HL-60 (cell line): ENCODE results near the gene CIART.

Experiments
- GABPA ChIP-seq: IDR thresholded peaks from 2 replicates; pipeline ENCODE4 v1.6.1; 2012; ENCODE audit warnings: low read depth
- TF ChIP-seq, protein P1 (sequence below): IDR thresholded peaks from one replicate; pipeline ENCODE4 v1.5.1; 2011; ENCODE audit warnings: low read length, control low read depth, inconsistent platforms; ENCODE audit not compliant: insufficient read depth

DNA sequence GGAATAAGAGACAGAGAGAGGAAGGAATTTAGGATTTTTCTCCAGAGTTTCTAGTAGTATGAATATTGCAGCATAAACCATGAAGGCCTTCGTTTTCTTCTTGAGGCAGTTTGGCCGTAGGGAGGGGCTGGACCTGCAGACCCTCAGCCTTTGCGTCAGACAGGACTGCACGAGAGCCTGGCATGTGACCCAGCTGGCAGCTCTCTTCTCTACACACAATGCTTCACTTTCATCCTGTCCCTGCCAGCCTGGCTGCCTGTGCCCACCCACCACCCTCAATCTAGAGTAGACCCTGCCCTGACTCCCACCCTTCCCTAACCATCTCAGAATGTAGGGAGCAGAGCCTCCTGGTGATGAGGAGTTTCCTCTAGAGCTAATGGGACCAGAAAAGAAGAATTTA is 23.1 kb upstream of the CIART start:
- TF ChIP-seq GABPA = no peak
- TF ChIP-seq, protein P1, sequence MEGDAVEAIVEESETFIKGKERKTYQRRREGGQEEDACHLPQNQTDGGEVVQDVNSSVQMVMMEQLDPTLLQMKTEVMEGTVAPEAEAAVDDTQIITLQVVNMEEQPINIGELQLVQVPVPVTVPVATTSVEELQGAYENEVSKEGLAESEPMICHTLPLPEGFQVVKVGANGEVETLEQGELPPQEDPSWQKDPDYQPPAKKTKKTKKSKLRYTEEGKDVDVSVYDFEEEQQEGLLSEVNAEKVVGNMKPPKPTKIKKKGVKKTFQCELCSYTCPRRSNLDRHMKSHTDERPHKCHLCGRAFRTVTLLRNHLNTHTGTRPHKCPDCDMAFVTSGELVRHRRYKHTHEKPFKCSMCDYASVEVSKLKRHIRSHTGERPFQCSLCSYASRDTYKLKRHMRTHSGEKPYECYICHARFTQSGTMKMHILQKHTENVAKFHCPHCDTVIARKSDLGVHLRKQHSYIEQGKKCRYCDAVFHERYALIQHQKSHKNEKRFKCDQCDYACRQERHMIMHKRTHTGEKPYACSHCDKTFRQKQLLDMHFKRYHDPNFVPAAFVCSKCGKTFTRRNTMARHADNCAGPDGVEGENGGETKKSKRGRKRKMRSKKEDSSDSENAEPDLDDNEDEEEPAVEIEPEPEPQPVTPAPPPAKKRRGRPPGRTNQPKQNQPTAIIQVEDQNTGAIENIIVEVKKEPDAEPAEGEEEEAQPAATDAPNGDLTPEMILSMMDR = no peak
